D721Med (cell line): Measurements from ENCODE around the gene IMPG2.

ENCODE experiments used
- DNase-seq: peaks from one replicate; pipeline ENCODE4 v3.0.0; 2011; ENCODE audit warnings: low spot score; ENCODE audit not compliant: insufficient read length
- FAIRE-seq: peaks from 2 replicates; lab custom pipeline; 2011; peaks lifted over from hg19 to GRCh38; lab: Jason Lieb, UNC
- CTCF ChIP-seq: IDR thresholded peaks from 2 replicates; pipeline ENCODE4 v1.5.1; 2012; ENCODE audit warnings: mild to moderate bottlenecking, control low read depth; ENCODE audit not compliant: insufficient read depth; ENCODE audit errors: missing control alignments

The IMPG2 gene

GRCh38 chr3:101219842-101220560, 100.4 kb downstream of the IMPG2 start:
- FAIRE-seq (no peak), DNase-seq (no peak)
- TF ChIP-seq CTCF: no peak

GRCh38 chr3:101217472-101218245, 102.7 kb downstream of the IMPG2 start:
- TF ChIP-seq CTCF: no peak
- no peak for FAIRE-seq
- no peak for DNase-seq

- FAIRE-seq: no peak
- no peak for DNase-seq
- no peak for TF ChIP-seq CTCF
Observed at GRCh38 chr3:101216710-101217465, 103.5 kb downstream of the IMPG2 start.

DNA sequence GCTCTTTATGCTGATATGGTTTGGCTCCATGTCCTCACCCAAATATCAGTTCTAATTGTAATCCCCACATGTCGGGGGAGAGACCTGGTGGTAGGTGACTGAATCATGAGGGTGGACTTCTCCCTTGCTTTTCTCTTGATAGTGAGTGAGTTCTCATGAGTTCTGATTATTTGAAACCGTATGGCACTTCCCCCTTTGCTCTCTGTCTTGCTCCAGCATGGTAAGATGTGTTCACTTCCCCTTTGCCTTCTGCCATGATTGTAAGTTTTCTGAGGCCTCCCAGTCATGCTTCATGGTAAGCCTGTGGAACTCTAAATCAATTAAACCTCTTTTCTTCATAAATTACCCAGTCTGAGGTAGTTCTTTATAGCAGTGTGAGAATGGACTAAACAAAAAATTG, 107.6 kb downstream of the IMPG2 start:
- DNase-seq (no peak), FAIRE-seq (no peak)
- TF ChIP-seq CTCF: no peak

DNA sequence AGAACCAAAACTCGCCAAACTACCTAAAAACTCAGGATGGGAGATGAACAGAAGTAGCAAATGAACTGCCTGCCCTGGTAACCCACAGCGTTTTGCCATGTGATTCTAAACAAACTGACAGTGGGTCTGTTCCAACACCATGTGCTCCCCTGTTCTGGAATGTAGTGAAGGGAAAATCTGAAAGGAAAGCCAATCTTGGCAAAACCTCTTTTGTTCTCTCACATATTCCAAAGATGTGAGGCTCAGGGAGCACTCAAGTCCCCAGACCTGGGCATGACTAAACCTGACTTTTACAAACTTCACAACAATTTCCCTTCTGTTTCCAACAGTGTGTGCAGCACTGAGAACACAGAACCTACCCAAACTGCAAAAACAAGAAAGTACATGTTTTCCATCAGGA, 116.1 kb downstream of the IMPG2 start:
- TF ChIP-seq CTCF: no peak
- no peak for FAIRE-seq
- no peak for DNase-seq

DNA sequence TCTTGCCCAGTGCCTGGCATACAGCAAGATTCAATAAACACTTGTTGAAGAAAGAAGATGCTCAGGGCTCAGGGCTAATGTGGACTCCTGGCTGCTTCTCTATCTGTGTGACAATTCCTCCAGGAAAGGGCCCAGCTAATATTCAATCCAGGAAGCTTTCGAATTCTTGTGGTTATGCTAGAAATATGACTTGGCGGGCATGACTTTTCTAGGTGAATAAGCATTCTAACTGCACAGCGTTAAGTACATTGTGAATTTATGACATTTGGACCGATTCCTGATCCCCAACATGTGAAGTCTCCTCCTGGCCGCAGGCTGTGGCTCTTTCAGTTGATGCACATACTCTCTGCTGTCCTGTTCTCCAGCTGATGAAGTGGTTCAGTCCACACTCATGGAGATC, 117.0 kb downstream of the IMPG2 start:
- FAIRE-seq: no peak
- TF ChIP-seq CTCF: no peak
- no peak for DNase-seq
